CD14-positive monocyte (primary cell): ENCODE measurements around the gene NTNG1. TPM values are rescaled to one million over a fixed set of nuclear protein-coding genes. Genes with fewer than 3 reads are reported as not detected.

Experiments
- DNase-seq, 3 donors: peaks; one replicate each; pipeline ENCODE4 v3.0.0-alpha.2; 2011 to 2022
- H2AFZ ChIP-seq: 2 replicates; pipeline ENCODE4 v1.6.0; 2012; ENCODE audit warnings: mild to moderate bottlenecking, low read depth, low read length, inconsistent platforms; ENCODE audit not compliant: insufficient read depth, poor library complexity, severe bottlenecking
- H3K27ac ChIP-seq, 2 donors: 1 replicate in 1 of 2; 2 replicates in 1 of 2; pipeline ENCODE4 v1.5.1; 2012 to 2013; ENCODE audit warnings: low read length in 2 of 2, control low read depth in 1 of 2, inconsistent platforms in 1 of 2, low read depth in 1 of 2, mild to moderate bottlenecking in 1 of 2
- H3K27me3 ChIP-seq, 2 donors: one replicate each; pipeline versions ENCODE4 v1.6.0 to v1.6.1; 2011 to 2013; ENCODE audit warnings: low read length in 2 of 2; ENCODE audit not compliant: control insufficient read depth in 2 of 2, insufficient read depth in 2 of 2
- H3K36me3 ChIP-seq, 2 donors: replicated peaks in 1 of 2; 1 replicate in 1 of 2; 2 replicates in 1 of 2; pipeline versions ENCODE4 v1.5.1 to v1.6.1; 2012 to 2013; ENCODE audit warnings: low read length in 2 of 2, control low read depth in 1 of 2, inconsistent platforms in 1 of 2, mild to moderate bottlenecking in 1 of 2; ENCODE audit not compliant: insufficient read depth in 2 of 2, control insufficient read depth in 1 of 2
- H3K4me1 ChIP-seq, 2 donors: 1 replicate in 1 of 2; 2 replicates in 1 of 2; pipeline versions ENCODE4 v1.5.1 to v1.6.1; 2012 to 2013; ENCODE audit warnings: low read length in 2 of 2, control low read depth in 1 of 2, inconsistent platforms in 1 of 2, mild to moderate bottlenecking in 1 of 2, moderate library complexity in 1 of 2; ENCODE audit not compliant: insufficient read depth in 2 of 2, control insufficient read depth in 1 of 2
- H3K4me2 ChIP-seq: replicated peaks from 2 replicates; pipeline ENCODE3; 2012; ENCODE audit warnings: low read length, moderate library complexity, mild to moderate bottlenecking; ENCODE audit not compliant: poor library complexity, severe bottlenecking; ENCODE audit errors: extremely low read depth
- H3K4me3 ChIP-seq, 3 experiments: fragments of 200-600 bp in 1 of 3; sonication (generic) in 1 of 3; replicated peaks in 1 of 3; 1 replicate in 2 of 3; 2 replicates in 1 of 3; pipeline ENCODE4 v1.5.1; 2011 to 2013; ENCODE audit warnings: low read length in 3 of 3, mild to moderate bottlenecking in 3 of 3, control low read depth in 2 of 3, low read depth in 2 of 3, inconsistent platforms in 1 of 3, moderate library complexity in 1 of 3
- H3K79me2 ChIP-seq: 2 replicates; pipeline ENCODE4 v1.6.0; 2012; ENCODE audit warnings: mild to moderate bottlenecking, control low read depth, inconsistent platforms, low read length, moderate library complexity; ENCODE audit not compliant: insufficient read depth
- H3K9ac ChIP-seq: 2 replicates; pipeline ENCODE4 v1.6.0; 2017; ENCODE audit warnings: low read length, mild to moderate bottlenecking; ENCODE audit not compliant: insufficient read depth, poor library complexity, severe bottlenecking
- H3K9me3 ChIP-seq, 2 donors: replicated peaks in 1 of 2; 1 replicate in 1 of 2; 2 replicates in 1 of 2; pipeline versions ENCODE4 v1.5.1 to v1.6.1; 2012 to 2013; ENCODE audit warnings: low read length in 2 of 2, control low read depth in 1 of 2; ENCODE audit not compliant: control insufficient read depth in 1 of 2, insufficient read depth in 1 of 2
- H4K20me1 ChIP-seq: 2 replicates; pipeline ENCODE4 v1.6.0; 2012; ENCODE audit warnings: mild to moderate bottlenecking, low read length, control low read depth, moderate library complexity; ENCODE audit not compliant: insufficient read depth
- H3K27ac Mint-ChIP-seq, 7 donors: one replicate each; pipeline ENCODE4 v1.8.0; 2020; ENCODE audit warnings: mild to moderate bottlenecking in 7 of 7, mixed read lengths in 7 of 7, moderate library complexity in 6 of 7, inconsistent platforms in 2 of 7
- H3K27me3 Mint-ChIP-seq, 3 donors: one replicate each; pipeline ENCODE4 v1.8.0; 2021 to 2022; ENCODE audit warnings: low read depth in 3 of 3, mild to moderate bottlenecking in 3 of 3, mixed read lengths in 3 of 3, moderate library complexity in 3 of 3, inconsistent platforms in 1 of 3
- H3K36me3 Mint-ChIP-seq, 2 donors: one replicate each; pipeline ENCODE4 v1.8.0; 2020; ENCODE audit warnings: mixed read lengths in 2 of 2, inconsistent platforms in 1 of 2, mild to moderate bottlenecking in 1 of 2
- H3K4me1 Mint-ChIP-seq: one replicate; pipeline ENCODE4 v1.8.0; 2020; ENCODE audit warnings: mild to moderate bottlenecking, mixed read lengths
- H3K4me3 Mint-ChIP-seq, 2 donors: one replicate each; pipeline ENCODE4 v1.8.0; 2020; ENCODE audit warnings: mild to moderate bottlenecking in 2 of 2, mixed read lengths in 2 of 2, moderate library complexity in 1 of 2
- H3K9me3 Mint-ChIP-seq, 7 donors: one replicate each; pipeline ENCODE4 v1.8.0; 2020 to 2022; ENCODE audit warnings: mixed read lengths in 7 of 7, mild to moderate bottlenecking in 6 of 7, moderate library complexity in 6 of 7, inconsistent platforms in 2 of 7
- CTCF ChIP-seq: fragments of 200-600 bp; IDR thresholded peaks from one replicate; pipeline ENCODE4 v1.8.0; 2022; ENCODE audit warnings: antibody characterized with exemption, mild to moderate bottlenecking
- WGBS: methylation state at CpG from one replicate; pipeline ENCODE4 v1.1.5; 2013; ENCODE audit warnings: missing lambda C conversion rate; ENCODE audit not compliant: insufficient coverage; 5-methylcytosine and 5-hydroxymethylcytosine counted together
- intact Hi-C, 2 donors: fragments of 100-400 bp; cut with micrococcal nuclease; formaldehyde crosslinking; loops; one replicate each; pipeline versions ENCODE4 v1.15.0 to v1.15.1; 2023
- polyA plus RNA-seq, 3 donors: library from polyadenylated mRNA; depleted of rRNA in 1 of 3; unstranded in 2 of 3; stranded (reverse) in 1 of 3; fragments of 300-500 nt in 2 of 3; fragments of >200 nt in 1 of 3; fragmentation: Illumina TruSeq in 2 of 3; gene quantifications; 1 replicate in 2 of 3; 2 replicates in 1 of 3; pipeline ENCODE4 v1.2.3, GENCODE V29; 2012 to 2021

Gene NTNG1
- polyA plus RNA-seq, 3 donors: not detected

GRCh38 chr1:107339775-107340174 lies 198.9 kb downstream of the NTNG1 start:
- intact Hi-C loops: no loop called here
- Mint-ChIP-seq H3K9me3 (peaks cover 0 to 4% (median 0%) of the 10 kb centered on the region in 7 donors), H3K36me3 (no peaks in the 10 kb centered on the region), H3K4me1 (no peaks in the 10 kb centered on the region), H3K4me3 (no peak overlapping the region), H3K27ac (no peak overlapping the region), H3K27me3 (no peaks in the 10 kb centered on the region)
- H3K4me3 ChIP-seq: no peak overlapping the region
- no peaks in the 10 kb centered on the region for H3K36me3 ChIP-seq
- H3K27me3 ChIP-seq: no peaks in the 10 kb centered on the region
- H3K9ac ChIP-seq: no peak overlapping the region
- no peaks in the 10 kb centered on the region for H3K4me1 ChIP-seq
- WGBS: no CpG with 5 or more reads among the region's 3 CpGs
- no peaks in the 10 kb centered on the region for H3K79me2 ChIP-seq
- no peak for TF ChIP-seq CTCF
- no peak overlapping the region for H3K27ac ChIP-seq
- H4K20me1 ChIP-seq: no peaks in the 10 kb centered on the region
- H2AFZ ChIP-seq: no peak overlapping the region
- no peaks in the 10 kb centered on the region for H3K9me3 ChIP-seq
- DNase-seq: no peak
- no peak overlapping the region for H3K4me2 ChIP-seq

GRCh38 chr1:107342316-107342715 lies 201.5 kb downstream of the NTNG1 start:
- no peaks in the 10 kb centered on the region for H3K4me1 Mint-ChIP-seq
- Histone ChIP-seq H3K4me2 (no peak overlapping the region), H3K9ac (no peak overlapping the region), H3K9me3 (no peaks in the 10 kb centered on the region), H3K27ac (no peak overlapping the region), H3K36me3 (no peaks in the 10 kb centered on the region), H4K20me1 (no peaks in the 10 kb centered on the region), H3K27me3 (no peaks in the 10 kb centered on the region), H3K4me1 (no peaks in the 10 kb centered on the region), H3K79me2 (no peaks in the 10 kb centered on the region), H2AFZ (no peak overlapping the region), H3K4me3 (no peak overlapping the region)
- no peak overlapping the region for H3K4me3 Mint-ChIP-seq
- no peak overlapping the region for H3K27ac Mint-ChIP-seq
- TF ChIP-seq CTCF: no peak
- no peak for DNase-seq
- H3K27me3 Mint-ChIP-seq: peaks cover 0 to 2% (median 0%) of the 10 kb centered on the region in 3 donors
- no peaks in the 10 kb centered on the region for H3K36me3 Mint-ChIP-seq
- H3K9me3 Mint-ChIP-seq: peaks cover 0 to 2% (median 0%) of the 10 kb centered on the region in 7 donors
- intact Hi-C loops: no loop called here
